Measurements from ENCODE around the gene LRP2. TPM values are rescaled to one million over a fixed set of nuclear protein-coding genes. Genes with fewer than 3 reads are reported as not detected.
"Not testable (repeated sequence)": the region's sequence is repeated elsewhere in the genome, so short reads cannot be mapped to it uniquely, and the experiment has no call there.

The LRP2 gene
- total RNA-seq, 4 donors from 2014 or later = under 0.01 to 0.35 (median 0.06) TPM; not detected in 1

DNA sequence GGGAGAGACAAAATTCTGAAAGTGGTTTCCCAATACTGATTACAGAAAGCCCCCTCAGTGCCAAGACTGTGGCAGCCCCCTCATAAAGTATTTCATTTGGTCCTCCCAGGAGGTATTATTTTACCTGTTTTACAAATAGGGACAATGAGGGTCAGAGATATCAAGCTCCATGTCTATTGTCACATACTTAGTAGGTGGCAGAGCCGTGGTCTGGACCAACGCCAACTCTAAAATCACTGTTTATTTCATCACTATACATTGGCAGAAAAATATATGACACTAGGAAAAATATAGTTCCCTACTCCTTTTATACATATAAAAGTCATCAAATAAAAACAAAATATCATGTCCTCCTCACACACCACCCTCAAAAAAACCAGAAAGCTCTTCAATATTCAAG, 224.4 kb downstream of the LRP2 start:
- DNase-seq = no peak
- Histone ChIP-seq H3K4me1 (no peaks in the 10 kb centered on the region), H3K27me3 (no peaks in the 10 kb centered on the region), H3K36me3 (no peaks in the 10 kb centered on the region), H3K9me3 (no peaks in the 10 kb centered on the region), H3K4me3 (no peak overlapping the region), H3K27ac (no peak overlapping the region)
- no peak for TF ChIP-seq POLR2A (IDR thresholded peaks at IDR 0.05)
- TF ChIP-seq, protein P1, sequence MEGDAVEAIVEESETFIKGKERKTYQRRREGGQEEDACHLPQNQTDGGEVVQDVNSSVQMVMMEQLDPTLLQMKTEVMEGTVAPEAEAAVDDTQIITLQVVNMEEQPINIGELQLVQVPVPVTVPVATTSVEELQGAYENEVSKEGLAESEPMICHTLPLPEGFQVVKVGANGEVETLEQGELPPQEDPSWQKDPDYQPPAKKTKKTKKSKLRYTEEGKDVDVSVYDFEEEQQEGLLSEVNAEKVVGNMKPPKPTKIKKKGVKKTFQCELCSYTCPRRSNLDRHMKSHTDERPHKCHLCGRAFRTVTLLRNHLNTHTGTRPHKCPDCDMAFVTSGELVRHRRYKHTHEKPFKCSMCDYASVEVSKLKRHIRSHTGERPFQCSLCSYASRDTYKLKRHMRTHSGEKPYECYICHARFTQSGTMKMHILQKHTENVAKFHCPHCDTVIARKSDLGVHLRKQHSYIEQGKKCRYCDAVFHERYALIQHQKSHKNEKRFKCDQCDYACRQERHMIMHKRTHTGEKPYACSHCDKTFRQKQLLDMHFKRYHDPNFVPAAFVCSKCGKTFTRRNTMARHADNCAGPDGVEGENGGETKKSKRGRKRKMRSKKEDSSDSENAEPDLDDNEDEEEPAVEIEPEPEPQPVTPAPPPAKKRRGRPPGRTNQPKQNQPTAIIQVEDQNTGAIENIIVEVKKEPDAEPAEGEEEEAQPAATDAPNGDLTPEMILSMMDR (IDR thresholded peaks at IDR 0.05) = no peak
- intact Hi-C loops (cut with DNase I; ENCODE audit: low total_unique reads) = no loop called here

DNA sequence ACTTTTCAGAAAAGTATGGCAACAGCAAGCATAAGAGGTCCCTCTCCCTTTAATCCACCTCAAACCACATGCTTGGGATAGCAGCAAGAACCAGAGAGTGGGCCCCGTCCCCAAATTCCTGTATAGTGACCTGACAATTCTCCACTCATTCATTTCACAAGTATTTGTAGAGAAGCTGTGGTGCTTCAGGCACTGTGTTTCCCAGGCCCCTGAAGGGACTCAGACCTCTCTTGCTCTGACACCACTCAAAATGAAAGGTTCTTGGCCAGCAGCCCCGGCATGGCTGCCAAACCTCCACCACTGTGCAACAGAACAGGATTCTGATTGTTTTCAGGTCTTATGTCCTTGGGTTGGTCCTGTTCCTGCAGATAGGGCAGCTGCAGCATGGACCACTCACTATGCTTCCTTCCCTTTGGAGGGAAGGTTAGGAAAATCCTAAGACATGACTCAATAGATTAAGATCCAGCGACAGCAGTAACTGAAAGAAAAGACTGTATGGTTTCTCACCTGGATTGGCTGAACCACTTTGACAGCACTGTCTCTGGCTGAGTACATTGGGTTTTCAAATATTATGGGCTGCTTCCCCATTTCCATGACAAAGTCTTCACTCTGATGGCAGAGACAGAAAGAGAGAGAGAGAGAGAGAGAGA, 225.3 kb downstream of the LRP2 start:
- intact Hi-C loops (cut with DNase I; ENCODE audit: low total_unique reads) = no loop called here

DNA sequence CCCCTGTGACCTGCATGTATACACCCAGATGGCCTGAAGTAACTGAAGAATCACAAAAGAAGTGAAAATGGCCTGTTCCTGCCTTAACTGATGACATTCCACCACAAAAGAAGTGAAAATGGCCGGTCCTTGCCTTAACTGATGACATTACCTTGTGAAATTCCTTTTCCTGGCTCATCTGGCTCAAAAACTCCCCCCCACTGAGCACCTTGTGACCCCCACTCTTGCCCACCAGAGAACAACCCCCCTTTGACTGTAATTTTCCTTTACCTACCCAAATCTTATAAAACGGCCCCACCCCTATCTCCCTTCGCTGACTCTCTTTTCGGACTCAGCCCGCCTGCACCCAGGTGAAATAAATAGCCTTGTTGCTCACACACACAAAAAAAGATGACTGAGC, 225.9 kb downstream of the LRP2 start:
- intact Hi-C loops (cut with DNase I; ENCODE audit: low total_unique reads); DNase-seq; H3K27ac ChIP-seq; H3K4me1 ChIP-seq; H3K27me3 ChIP-seq; H3K36me3 ChIP-seq; H3K4me3 ChIP-seq; H3K9me3 ChIP-seq: not testable (repeated sequence)

More for the DNA sequence above, 225.3 kb downstream of the LRP2 start:
- H3K4me1 ChIP-seq = no peaks in the 10 kb centered on the region
- no peaks in the 10 kb centered on the region for H3K36me3 ChIP-seq
- no peaks in the 10 kb centered on the region for H3K27me3 ChIP-seq
- no peaks in the 10 kb centered on the region for H3K9me3 ChIP-seq
- TF ChIP-seq POLR2A (IDR thresholded peaks at IDR 0.05) = no peak
- TF ChIP-seq, protein P1 (IDR thresholded peaks at IDR 0.05) = no peak
- no peak for DNase-seq
- H3K4me3 ChIP-seq = no peak overlapping the region
- H3K27ac ChIP-seq = no peak overlapping the region

DNA sequence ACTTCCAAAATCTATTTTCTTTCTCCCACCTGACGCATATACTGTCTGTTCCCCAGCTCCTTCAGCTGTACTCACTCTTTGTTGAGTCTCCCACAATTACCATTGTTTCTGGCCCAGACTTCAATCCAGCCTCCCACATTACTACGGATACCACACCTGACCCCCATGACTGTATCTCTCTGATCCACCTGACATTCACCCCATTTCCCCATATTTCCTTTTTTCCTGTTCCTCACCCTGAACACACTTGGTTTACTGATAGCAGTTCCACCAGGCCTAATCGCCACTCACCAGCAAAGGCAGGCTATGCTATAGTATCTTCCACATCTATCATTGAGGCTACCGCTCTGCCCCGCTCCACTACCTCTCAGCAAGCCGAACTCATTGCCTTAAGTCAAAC, 228.1 kb downstream of the LRP2 start:
- H3K36me3 ChIP-seq; DNase-seq; H3K27ac ChIP-seq; H3K27me3 ChIP-seq; intact Hi-C loops (cut with DNase I; ENCODE audit: low total_unique reads); H3K4me3 ChIP-seq; H3K4me1 ChIP-seq; H3K9me3 ChIP-seq: not testable (repeated sequence)

DNA sequence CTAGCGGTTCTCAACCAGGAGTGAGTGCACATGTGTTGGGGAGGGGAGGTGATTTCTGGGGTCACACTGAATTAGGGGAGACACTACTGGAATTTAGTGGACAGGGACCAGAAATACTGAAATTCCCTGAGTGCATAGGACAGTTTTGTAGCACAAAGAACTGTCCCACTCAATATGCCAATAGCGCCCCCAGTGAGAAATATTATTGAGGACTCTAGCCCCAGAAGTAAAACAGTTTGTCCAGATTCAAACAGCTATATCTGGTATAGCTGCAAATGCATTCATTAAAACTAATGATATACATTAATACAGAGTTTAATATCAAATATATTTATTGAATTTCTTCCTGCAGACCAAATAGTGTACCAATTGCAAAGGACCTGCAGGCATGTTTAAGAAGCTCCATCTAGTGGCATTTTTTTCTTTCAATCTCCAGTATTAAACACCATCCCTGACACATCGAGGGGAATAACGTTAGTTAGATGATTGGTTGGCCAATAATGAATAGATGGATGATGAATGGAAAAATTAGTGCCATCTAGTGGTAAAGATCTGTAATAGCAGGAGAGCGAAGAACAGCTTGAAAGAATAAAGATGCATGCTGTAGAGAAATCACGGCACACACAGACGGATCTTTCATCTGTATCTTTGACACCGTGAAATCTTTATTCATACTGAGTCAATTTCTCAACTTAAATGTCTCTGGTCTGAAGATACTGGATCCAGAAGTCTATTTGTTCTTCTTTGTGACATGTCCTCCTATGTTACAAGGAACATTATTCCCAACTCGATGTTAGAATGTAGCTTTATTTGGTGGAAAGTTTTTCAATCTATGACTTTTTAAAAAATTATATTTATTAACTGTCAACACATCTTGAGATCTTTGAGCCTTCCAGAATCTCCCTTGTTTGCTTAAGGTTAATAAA, 230.5 kb downstream of the LRP2 start:
- no peak for DNase-seq
- no peak overlapping the region for H3K4me3 ChIP-seq
- H3K4me1 ChIP-seq = no peaks in the 10 kb centered on the region
- TF ChIP-seq, protein P1 (IDR thresholded peaks at IDR 0.05) = peak; percentile 50 to 58 (median 53)
- TF ChIP-seq POLR2A (IDR thresholded peaks at IDR 0.05) = no peak
- no peaks in the 10 kb centered on the region for H3K27me3 ChIP-seq
- H3K36me3 ChIP-seq = no peaks in the 10 kb centered on the region
- H3K9me3 ChIP-seq = no peaks in the 10 kb centered on the region
- intact Hi-C loops (cut with DNase I; ENCODE audit: low total_unique reads) = no loop called here
- H3K27ac ChIP-seq = no peak overlapping the region

DNA sequence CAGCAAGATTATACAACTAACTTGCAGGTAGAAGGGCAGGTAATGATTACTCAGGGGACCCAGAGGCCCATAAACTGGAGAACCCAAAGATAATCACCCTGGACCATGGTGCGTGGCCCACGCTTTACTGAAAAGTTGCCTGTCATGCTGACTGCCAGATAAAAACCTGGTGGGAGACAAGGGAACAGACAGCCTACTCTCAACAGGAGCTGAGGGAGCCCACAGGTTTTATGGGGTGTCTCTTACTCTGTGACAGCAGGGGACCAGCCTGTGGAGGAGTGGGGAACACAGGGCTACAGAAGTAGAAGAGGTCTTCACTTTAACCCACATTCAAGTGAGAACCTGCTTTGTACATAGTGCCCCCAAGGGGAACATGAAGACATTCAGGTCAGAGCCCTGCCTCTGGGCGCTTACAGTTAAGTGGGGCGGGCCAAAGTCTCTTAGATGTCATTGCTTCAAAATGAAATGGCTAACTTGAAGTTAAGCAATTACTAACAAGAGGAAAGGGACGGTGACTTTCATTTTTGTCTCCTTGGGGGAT, 232.6 kb downstream of the LRP2 start:
- H3K36me3 ChIP-seq = no peaks in the 10 kb centered on the region

More for the DNA sequence above, 232.6 kb downstream of the LRP2 start:
- DNase-seq = no peak
- Histone ChIP-seq H3K4me1 (no peaks in the 10 kb centered on the region), H3K9me3 (no peaks in the 10 kb centered on the region), H3K4me3 (no peak overlapping the region), H3K27me3 (no peaks in the 10 kb centered on the region), H3K27ac (no peak overlapping the region)
- TF ChIP-seq POLR2A (IDR thresholded peaks at IDR 0.05) = no peak
- TF ChIP-seq, protein P1 (IDR thresholded peaks at IDR 0.05) = no peak
- intact Hi-C loops (cut with DNase I; ENCODE audit: low total_unique reads) = no loop called here

Measured in uterus (tissue), 4 donors.